Activated gamma-delta T cell treated with anti-CD3 and anti-CD28 coated beads, Interleukin-2, amount 50 U/mL, for 16 hours (primary cell): ENCODE results near the gene COQ10A.

Source experiments
- DNase-seq: peaks from one replicate; pipeline ENCODE4 v3.0.0-alpha.2; 2020; ENCODE audit warnings: low read depth

Gene COQ10A

DNA sequence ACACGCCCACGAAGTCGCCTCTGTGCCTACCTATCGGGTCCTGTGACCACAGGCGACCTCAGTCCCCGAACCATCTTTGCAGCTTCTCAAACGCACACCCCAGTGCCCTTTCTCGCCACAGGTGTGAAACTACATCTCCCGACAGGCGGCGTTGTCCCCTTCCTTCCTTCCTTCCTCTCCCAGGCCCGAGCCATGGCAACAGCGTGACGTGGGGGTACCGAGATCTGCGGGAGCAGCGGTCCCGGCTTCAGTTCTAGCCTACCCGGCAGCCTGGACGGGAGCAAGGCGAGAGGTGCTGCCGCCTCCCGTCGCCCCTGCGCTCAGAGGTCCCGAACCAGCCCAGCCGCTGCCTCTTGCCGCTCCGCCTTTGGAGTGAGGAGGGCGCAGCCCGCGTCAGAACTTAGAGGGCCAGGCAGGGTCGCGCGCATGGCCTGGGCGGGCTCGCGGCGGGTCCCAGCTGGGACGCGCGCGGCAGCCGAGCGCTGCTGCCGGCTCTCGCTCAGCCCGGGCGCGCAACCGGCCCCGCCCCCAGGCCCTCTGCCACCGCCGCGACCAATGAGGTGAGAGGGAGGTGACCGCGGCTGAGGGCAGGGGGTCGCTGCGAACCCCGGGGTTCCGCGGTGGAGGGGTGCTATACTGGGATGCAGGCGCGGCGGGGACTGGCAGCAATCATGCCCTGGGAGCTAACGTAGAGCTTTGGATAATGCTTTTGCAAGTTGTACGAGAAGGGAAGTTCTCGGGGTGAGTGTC lies at the start of gene COQ10A:
TSS of gene COQ10A (plus strand) at position 250 of the 750 bp plus-strand sequence. CDS start at position 427, 177 bp downstream.
- peak; percentile 82 for DNase-seq

DNA sequence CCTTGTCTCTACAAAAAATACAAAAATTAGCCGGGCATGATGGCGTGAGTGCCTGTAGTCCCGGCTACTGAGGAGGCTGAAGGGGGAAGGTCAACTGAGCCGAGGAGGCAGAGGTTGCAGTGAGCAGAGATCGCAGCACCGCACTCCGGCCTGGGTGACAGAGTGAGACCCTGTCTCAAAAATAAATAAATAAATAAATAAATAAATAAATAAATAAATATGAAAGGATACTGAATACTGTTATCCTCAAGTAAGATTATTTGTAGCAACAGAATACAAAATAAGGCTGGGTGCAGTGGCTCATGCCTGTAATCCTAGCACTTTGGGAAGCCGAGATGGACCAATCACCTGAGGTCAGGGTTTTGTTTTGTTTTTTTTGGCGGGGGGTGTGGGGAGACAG lies 46.9 kb upstream of the COQ10A start:
- no peak for DNase-seq

DNA sequence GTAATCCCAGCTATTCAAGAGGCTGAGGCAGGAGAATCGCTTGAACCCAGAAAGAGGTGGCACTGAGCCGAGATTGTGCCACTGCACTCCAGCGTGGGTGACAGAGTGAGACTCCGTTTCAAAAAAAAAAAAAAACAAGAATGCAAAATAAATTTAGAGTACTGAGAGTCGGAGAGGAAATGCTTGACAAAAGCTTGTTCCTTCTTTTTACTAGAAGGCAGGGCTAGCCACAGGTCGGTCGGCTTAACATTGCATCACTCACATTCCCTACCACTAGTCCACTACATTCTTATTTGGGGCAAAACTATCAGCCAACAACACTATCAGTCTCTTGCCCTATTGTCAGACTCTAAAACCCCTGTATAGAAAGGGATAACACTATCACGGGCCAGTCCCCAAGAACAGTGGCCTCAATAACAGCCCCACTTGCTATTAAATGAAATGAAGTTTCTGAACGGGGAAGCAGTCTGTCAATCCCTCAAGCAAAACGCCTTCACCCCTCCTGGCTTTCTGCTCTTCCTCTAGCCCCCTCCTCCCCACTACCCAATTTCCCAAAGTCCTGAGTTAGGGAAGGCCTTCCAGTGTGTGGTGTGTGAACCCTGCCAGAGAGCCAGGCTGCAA lies 46.0 kb upstream of the COQ10A start:
- no peak for DNase-seq

DNA sequence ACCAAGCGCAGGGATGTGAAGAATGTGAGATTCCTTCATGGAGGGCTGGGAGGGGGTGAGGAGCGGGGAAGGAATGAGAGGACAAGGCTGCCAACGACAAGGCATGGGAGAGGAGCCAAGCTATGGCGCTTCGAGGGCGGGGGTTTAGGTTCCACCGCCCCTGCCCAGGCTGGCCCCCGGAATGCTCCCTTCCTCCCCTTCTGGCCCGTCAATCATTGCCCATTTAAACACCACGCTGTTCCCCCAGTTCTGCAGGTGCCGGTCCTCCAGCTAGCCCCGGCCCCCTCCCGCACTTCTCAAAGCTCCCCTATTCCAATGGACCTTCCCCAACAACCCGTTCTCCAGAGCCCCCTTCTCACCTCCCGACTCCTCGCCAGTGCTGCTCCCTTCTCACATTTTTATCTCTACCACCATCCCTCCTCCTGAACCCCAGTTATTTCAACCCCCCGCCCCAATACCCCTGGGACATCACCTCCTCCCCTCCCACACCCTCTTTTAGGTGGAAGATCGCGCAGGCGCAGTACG lies 45.4 kb upstream of the COQ10A start:
- DNase-seq = no peak

DNA sequence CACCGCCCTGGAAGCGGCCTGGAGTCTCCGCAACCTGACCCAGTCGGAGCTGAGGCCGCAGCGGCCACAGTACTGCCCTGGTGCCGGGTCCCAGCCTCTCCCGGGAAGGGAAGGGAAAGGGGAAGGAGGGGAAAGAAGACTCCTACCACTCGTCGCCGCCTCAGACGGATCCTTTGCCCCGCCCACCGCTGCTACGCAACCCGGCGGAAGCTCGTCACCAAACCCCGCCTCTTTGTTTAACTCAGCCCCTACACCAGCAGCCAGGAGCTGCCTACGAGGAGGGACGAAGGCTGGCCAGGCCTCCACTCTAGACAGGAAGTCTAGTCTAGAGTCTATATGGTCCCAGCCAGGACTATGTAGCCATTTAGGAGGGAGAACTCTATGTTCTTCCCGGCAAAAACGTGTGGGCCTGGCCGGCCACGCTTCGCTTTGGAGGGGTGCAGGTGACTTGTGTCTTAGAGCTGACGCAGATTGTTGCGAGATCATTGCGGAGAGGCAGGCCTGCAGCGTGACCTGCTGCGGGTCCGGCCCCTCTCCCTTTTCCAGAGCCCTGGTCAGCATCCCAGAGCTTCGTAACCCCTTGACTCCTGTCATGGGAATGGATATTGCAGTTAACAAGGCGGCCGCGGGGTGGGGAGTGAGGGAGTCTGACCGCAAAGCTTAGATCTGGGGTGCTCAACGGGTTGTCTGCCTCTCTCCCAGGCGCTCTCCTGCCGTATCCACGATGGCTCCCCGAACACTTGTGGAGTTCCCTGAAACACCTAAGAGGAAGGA lies 44.8 kb upstream of the COQ10A start, which contains the start of gene RNF41:
TSS of gene RNF41 (minus strand) at position 166 of the 774 bp plus-strand sequence. CDS start 7,875 bp downstream, outside the sequence.
- DNase-seq = peak; percentile 86

DNA sequence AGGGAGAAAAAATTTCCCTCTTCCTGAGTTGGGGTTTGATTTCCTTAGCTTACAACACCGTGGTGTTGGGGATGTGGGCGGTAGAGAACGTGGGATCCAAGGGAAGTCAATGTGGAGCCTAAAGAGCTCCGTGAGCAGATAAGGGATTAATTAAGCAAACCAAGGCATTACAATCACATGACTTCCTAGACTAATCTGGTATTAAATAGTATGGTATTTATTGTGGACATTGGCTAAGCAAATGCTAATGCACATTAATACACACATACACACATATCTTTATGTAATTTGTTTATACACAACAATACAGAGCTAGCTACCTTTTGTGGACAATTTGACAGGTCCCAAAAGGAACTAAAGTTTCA lies 44.2 kb upstream of the COQ10A start:
- no peak for DNase-seq

DNA sequence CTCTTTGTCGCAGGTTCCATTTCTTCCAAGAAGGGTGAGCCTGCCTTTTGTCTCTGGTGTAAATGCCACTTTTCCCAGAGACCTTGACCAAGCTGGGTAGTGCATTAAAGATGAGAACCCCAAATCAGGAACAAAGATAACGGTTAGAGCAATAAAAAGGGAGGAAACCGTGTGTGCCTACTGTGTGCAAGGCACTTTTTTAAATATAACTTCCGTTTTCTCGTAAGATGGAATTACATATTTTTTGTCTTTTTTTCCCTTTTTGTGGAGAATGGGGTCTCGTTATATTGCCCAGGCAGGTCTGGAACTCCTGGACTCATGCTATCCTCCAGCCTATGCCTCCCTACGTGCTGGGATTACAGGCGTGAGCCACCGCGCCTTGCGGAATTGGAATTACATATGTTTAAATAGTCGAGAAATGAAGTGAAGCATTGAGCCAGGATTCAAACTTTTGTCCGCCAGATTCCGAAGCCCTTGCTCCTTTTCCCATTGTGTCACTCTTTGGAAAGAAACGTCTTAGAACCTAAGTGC lies 43.1 kb upstream of the COQ10A start:
- DNase-seq = no peak

DNA sequence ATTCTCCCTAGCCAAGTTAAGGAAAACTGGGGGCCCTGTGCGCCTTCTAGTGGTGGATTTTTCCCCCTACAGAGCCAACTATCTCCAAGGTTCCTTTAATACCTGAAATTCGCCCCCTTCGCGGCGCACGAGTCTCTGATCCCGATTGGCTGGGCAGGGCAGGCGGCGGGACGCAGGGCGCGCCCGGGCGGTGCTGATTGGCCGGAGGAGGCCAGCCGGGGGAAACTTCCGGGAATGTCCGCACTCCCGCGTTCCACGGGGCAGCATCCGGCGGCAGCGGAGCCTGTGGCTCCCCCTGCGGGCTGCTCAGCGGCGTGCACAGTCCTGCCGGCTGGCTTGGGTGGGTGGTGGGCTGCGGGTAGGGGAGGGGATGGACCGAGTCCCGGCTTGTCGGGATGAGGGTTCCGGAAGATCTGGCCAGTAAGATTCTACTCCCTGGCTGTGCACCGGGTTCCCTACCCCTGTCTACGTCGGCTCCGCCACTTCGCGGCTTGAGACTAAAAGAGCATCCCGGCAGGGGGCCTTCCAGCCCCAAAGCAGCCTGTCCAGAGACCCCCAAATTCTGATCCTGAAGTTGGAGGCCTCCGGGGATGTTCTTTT lies 42.5 kb upstream of the COQ10A start, which contains the start of gene NABP2:
TSS of gene NABP2 (plus strand) at position 241 of the 600 bp plus-strand sequence. CDS start 515 bp downstream, outside the sequence.
- DNase-seq = peak; percentile 92

DNA sequence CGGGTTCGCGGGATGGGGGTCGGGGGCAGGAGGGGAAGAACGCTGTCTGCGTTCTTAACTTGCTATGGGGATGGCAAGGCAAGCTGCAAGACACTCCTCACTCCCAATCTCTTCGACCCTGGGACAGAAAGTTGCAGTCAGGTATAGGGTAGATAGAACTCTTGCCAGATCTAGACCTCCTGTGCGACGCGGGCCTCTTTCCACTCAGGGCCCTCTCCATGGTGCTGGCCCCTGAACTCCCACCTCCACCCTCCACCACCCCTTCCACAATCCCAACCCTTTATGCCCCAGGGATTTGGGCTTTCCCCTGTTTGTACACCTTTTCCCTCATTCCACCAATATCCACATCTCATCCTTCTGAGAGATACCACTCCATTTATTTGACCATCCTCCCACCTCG lies 41.8 kb upstream of the COQ10A start:
- no peak for DNase-seq

DNA sequence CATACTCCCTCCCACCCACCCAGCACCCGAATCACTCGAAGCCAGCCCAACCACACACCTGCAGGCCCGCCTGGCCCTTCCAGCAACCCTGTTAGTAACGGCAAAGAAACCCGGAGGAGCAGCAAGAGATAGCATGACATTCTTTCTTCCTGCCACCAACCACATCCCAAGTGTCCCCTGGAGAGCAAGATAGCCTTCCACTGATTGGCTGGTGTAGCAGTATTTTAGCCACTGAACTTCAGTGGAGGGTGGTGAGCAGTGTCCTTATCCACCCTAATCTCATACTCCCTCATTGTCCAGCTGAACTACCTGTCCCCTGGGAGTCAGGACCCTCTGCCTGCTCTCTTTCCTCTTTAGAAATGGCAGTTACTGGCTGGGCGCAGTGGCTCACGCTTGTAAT lies 37.7 kb upstream of the COQ10A start:
- DNase-seq = no peak

DNA sequence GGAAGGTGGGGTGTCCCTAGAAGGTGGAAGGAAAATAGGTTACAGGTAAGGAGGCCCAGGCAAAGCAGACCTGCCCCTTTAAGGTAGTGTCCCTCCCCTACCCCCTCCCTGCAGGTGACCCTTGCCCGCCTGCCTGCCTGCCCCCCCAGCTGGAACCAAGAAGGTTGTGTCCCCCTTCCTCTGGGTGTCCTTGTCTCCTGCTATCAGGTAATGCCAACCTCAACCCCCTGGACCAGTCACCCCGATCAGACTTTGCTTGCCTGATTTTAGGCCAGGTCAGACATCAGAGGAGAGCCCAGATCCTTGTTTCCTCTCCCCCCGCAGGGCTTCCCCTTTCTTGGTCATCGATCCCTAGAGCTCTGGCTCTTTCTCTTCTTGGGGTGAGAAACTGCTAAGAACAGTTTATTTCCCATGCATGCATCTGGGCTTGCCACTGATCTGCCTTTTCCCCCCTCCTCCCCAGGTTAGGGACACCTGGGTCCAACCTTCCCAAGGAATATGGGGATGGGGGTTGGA lies 36.8 kb upstream of the COQ10A start, which contains the start of gene SLC39A5:
TSS of gene SLC39A5 (plus strand) at position 136 of the 516 bp plus-strand sequence. CDS start 1,224 bp downstream, outside the sequence.
- no peak for DNase-seq

DNA sequence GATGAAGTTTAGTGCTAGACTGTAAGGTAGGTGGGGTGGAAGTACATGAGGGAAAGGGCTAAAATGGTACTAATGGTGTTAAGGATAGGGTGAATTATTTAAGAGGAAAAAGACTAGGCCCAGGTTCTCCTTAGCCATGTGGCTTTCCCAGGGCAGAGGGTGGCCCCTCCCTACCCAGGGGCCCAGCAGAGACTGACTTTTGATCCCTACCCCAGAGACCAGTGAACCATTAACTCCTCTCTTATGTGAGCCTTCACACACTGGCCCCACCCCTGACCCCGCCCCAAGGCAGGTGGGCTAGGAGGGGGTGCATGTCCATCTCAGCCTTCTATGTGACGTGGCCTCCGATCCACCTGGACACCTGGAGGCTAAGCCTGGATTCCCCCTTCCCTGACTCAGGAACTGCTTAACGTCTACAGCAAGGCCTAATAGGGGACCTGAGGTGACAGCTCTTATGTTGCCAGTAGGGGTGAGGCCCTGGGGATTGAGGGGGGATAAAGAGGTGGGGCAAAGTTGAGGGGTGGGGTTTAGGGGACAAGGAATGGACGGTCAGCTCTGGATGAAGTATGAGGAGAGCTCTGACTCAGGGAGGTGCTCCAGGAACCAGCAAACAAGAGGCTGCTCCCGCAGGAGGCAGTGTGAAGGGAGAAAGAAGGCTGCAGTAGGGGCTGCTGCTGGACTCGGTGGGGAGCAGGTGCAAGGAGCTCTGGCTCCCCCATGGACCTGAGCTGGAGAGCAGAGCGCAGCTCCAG lies 36.1 kb upstream of the COQ10A start:
- no peak for DNase-seq

DNA sequence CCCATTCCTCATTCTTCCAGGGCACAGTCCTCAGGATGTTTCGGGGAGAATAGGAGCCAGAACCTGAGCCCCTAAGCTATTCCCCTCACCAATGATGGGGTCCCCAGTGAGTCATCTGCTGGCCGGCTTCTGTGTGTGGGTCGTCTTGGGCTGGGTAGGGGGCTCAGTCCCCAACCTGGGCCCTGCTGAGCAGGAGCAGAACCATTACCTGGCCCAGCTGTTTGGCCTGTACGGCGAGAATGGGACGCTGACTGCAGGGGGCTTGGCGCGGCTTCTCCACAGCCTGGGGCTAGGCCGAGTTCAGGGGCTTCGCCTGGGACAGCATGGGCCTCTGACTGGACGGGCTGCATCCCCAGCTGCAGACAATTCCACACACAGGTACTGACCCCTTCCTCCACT lies 35.6 kb upstream of the COQ10A start:
- DNase-seq = no peak

DNA sequence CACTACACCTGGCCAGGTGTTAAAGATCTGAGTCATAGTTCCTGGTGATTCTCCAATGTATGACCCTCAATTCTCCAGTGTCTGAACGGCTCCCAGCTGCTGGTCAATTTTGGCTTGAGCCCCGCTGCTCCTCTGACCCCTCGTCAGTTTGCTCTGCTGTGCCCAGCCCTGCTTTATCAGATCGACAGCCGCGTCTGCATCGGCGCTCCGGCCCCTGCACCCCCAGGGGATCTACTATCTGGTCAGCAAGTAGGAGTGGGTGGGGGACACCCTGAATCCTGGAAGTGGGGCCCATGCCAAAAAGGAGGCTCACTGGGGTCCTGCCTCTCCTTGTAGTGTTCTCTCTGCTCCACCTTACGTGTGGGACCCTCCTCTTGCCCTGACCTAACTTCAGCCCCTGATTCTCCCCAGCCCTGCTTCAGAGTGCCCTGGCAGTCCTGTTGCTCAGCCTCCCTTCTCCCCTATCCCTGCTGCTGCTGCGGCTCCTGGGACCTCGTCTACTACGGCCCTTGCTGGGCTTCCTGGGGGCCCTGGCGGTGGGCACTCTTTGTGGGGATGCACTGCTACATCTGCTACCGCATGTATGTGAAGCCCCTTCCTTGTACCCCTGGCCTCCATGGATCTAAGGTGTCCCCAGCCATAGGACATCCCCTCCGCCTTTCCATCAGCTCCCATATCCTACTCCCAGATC lies 31.9 kb upstream of the COQ10A start:
- DNase-seq = no peak

DNA sequence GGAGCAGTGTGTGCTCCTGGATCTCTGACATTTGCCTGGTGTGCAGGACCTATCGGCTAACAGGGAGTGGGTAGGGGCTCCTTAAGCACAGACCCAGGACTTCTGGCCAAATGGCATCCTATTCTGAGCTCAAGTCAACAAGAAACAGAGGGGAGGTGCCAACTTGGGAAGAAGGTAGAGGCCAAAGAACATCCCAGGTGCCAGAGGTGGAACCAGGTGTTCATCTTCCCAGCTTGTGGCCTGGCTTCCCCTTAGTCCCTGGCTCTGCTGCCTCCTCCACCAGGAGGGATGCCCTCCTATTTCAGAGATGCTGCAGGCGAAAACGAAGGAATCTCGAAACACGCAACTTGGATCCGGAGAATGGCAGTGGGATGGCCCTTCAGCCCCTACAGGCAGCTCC lies 30.7 kb upstream of the COQ10A start:
- no peak for DNase-seq

DNA sequence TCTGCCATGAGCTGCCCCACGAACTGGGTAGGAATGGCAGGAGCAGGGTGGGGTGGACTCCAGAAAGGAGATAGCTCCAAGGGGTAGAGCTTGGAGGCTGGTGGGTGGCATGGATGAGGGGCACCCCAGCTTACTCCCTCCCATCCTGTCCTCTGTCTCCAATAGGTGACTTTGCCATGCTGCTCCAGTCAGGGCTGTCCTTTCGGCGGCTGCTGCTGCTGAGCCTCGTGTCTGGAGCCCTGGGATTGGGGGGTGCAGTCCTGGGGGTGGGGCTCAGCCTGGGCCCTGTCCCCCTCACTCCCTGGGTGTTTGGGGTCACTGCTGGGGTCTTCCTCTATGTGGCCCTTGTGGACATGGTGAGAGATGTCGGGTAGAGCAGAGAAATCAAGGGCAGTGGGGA lies 29.8 kb upstream of the COQ10A start:
- DNase-seq = no peak

DNA sequence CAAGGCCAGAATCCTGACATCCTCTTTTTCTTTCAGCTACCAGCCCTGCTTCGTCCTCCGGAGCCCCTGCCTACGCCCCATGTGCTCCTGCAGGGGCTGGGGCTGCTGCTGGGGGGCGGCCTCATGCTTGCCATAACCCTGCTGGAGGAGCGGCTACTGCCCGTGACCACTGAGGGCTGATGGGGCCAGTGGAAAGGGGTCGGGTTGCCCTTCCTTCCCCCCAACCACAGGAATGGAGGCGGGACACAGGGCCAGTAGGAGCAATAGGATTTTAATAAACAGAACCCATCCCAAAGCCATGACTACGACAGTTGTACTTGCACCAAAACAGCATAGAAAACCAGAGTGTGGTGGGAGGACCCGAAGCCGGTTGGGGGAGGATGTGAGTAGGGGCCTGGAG lies 29.2 kb upstream of the COQ10A start:
- no peak for DNase-seq

DNA sequence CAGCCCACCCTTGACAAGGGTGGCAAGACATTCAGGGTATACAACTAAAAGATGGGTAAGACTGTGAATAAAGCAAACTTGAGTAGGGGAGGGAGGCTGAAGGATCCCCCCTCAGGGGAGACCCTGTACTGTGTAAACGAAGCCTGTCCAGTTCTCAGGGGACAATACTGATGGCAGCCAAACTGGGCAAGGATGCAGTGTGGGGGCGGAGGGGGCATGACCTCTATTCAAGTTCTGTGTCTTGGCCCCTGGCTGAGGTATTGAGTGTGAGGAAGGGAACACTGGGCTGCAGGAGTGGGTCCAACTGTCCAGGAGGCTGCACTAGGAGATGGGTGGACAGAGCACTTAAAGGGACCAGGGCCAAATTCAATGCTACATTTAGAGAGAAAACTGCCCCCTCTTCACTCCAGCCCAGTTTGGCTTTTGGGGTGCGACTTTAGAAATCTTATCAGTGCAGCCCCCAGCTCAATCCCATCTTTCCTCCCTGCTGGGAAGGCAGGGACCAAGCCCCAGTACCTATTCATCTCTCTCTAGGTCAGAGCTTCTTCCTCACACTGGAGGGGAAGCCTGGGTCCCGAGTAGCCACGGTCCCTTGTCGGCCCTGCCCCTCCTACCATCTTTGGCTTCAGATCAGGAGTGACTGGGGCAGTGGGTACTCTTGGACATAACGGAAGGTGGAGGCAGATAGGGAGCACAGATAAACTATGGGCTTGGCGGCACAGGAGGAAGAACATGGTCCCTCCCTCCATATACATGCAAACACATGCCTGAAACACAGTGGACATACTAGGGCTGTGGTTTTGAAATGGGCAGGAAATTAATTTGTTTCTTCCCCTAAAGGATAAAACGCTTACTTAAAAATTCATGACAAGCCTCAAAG lies 25.1 kb upstream of the COQ10A start:
- DNase-seq = no peak

DNA sequence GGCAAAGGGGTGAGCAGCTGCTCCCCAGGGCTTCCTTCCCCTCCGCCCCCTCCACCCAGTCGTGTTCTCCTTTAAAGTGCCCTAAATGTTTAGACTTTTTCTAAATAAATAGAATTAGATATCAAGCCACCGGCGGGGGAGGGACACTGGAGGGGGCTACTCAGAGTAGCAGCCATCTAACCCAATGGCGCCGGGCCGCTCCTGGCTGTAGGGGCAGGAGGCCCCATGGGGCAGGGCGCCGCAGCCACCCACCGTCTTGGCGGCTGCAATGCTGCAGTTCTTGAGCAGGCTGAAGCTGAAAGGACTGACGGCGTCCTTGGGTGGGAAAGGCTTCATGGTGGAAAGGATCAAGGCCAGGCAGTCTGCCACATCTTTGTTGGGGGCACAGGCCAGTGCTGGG lies 23.8 kb upstream of the COQ10A start:
- no peak for DNase-seq
